ENCODE data around the gene LITAF. TPM values are rescaled to one million over a fixed set of nuclear protein-coding genes. Genes with fewer than 3 reads are reported as not detected.

LITAF gene
- 42.5 and 50.0 TPM in 2 replicates for total RNA-seq (ENCODE audit: low replicate concordance)

DNA sequence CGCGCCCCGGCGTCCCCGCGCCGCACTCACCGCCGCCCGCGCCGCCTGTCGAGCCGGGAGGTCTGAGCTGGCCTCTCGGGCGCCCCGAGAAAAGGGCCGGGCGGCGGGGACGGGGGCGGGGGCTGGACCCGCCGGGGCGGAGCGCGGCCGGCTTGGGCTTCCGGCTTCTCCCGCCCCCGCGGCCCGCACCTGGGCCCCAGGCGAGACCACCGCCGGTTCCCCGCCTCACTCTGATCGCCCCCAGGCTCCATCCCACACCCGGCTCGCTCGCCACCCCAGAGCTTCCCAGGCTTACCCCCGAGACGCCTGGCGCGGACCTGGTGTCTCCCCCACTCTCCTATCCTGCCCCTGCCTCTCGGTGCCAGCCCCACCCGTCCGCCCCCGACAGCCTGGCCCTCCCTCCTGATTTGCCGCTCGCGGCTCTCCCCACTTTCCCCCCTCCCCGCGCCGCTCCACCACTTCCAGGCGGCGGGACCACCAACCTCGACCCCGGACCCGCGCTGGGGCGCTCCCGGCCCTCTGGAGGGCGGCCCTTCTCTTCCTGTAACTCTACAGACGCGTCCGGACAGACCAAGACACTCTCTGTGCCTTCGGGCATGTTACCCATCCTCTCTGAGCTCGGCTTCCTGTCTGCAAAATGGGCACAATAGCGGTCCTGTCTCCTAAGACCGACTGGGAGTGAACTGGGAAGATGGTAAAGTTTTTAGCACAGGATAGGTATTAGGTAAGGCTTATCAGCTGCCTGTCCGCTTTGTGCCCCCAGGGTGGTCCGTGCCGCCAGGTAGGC lies at the start of gene LITAF:
Gene LITAF, minus strand, starts transcription at position 64 of the 787 bp plus-strand sequence. CDS start 30,189 bp downstream, outside the sequence.
- Histone ChIP-seq H2AFZ (replicated peaks) (peak within 1 kb of the TSS; percentile 95), H3K36me3 (no peaks in the 10 kb centered on the region), H3F3A (ENCODE audit: low read depth) (peaks cover 51% of the 10 kb centered on the region), H3K4me2 (peak within 1 kb of the TSS; percentile 98), H3K4me1 (peaks cover 39% of the 10 kb centered on the region), H3K27me3 (no peaks in the 10 kb centered on the region), H3K9me3 (ENCODE audit: low read depth) (no peaks in the 10 kb centered on the region), H3K9ac (no peak within 1 kb of the TSS), H4K20me1 (ENCODE audit: low read depth) (peaks cover 6% of the 10 kb centered on the region), H3K27ac (no peak within 1 kb of the TSS), H3K4me3 (peak within 1 kb of the TSS; percentile 83), H3K79me2 (ENCODE audit: low read depth) (peaks cover 37% of the 10 kb centered on the region)
- peaks cover 35% of the 10 kb centered on the region for H3K4me1 Mint-ChIP-seq
- peak; percentile 81 for DNase-seq (ENCODE audit: low spot score)
- TF ChIP-seq EZH2phosphoT487 (IDR thresholded peaks at IDR 0.05): no peak
- TF ChIP-seq, protein P1, sequence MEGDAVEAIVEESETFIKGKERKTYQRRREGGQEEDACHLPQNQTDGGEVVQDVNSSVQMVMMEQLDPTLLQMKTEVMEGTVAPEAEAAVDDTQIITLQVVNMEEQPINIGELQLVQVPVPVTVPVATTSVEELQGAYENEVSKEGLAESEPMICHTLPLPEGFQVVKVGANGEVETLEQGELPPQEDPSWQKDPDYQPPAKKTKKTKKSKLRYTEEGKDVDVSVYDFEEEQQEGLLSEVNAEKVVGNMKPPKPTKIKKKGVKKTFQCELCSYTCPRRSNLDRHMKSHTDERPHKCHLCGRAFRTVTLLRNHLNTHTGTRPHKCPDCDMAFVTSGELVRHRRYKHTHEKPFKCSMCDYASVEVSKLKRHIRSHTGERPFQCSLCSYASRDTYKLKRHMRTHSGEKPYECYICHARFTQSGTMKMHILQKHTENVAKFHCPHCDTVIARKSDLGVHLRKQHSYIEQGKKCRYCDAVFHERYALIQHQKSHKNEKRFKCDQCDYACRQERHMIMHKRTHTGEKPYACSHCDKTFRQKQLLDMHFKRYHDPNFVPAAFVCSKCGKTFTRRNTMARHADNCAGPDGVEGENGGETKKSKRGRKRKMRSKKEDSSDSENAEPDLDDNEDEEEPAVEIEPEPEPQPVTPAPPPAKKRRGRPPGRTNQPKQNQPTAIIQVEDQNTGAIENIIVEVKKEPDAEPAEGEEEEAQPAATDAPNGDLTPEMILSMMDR (IDR thresholded peaks at IDR 0.05): peak; percentile 29
- no peak for TF ChIP-seq EZH2 (IDR thresholded peaks at IDR 0.05)
- peak within 1 kb of the TSS; percentile 83 for H3K27ac Mint-ChIP-seq
- H3K27me3 Mint-ChIP-seq (ENCODE audit: insufficient read depth, low read depth): peaks cover 26% of the 10 kb centered on the region
- H3K36me3 Mint-ChIP-seq: no peaks in the 10 kb centered on the region
- peak within 1 kb of the TSS; percentile 90 for H3K4me3 Mint-ChIP-seq
- peaks cover 4% of the 10 kb centered on the region for H3K9me3 Mint-ChIP-seq

DNA sequence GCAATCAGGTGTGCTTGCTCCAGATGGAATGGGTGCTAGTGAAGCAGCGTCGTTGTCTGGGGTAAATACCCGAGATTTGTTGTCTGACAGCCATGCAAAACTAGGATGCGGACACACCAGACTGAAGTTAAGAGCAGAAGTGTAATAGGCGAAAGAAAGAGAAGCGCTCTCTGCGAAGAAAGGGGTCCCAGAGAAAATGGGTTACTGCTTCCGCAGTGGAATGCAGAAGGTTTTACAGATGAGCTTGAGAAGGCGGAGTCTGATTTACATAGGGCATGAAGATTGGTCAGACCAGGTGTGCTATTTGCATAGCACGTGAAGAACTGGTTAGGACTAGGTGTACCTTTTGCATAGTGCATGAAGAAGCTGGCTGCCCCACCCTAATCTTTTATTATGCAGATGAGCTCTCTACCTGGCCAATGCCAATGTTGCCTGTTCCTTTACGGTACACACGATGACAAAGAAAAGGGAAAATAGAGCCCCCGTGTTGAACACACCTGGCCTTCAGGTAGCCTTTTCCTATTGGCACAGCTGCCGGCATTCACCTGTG lies 49.5 kb upstream of the LITAF start:
- peak overlapping the region; percentile 30 for H2AFZ ChIP-seq (replicated peaks)
- DNase-seq (ENCODE audit: low spot score): peak; percentile 70
- Mint-ChIP-seq H3K27ac (no peak overlapping the region), H3K27me3 (ENCODE audit: insufficient read depth, low read depth) (peaks cover 2% of the 10 kb centered on the region), H3K9me3 (no peaks in the 10 kb centered on the region), H3K36me3 (no peaks in the 10 kb centered on the region), H3K4me3 (no peak overlapping the region), H3K4me1 (peaks cover 20% of the 10 kb centered on the region)
- H3K27me3 ChIP-seq: peaks cover 6% of the 10 kb centered on the region
- H4K20me1 ChIP-seq (ENCODE audit: low read depth): no peaks in the 10 kb centered on the region
- no peaks in the 10 kb centered on the region for H3K9me3 ChIP-seq (ENCODE audit: low read depth)
- peak overlapping the region; percentile 47 for H3K4me2 ChIP-seq
- no peak overlapping the region for H3K27ac ChIP-seq
- H3K4me1 ChIP-seq: peaks cover 19% of the 10 kb centered on the region
- no peak overlapping the region for H3K9ac ChIP-seq
- peaks cover 20% of the 10 kb centered on the region for H3F3A ChIP-seq (ENCODE audit: low read depth)
- peak overlapping the region; percentile 21 for H3K4me3 ChIP-seq
- H3K36me3 ChIP-seq: no peaks in the 10 kb centered on the region
- no peaks in the 10 kb centered on the region for H3K79me2 ChIP-seq (ENCODE audit: low read depth)
- TF ChIP-seq EZH2phosphoT487 (IDR thresholded peaks at IDR 0.05): no peak
- no peak for TF ChIP-seq EZH2 (IDR thresholded peaks at IDR 0.05)
- TF ChIP-seq, protein P1 (IDR thresholded peaks at IDR 0.05): no peak

DNA sequence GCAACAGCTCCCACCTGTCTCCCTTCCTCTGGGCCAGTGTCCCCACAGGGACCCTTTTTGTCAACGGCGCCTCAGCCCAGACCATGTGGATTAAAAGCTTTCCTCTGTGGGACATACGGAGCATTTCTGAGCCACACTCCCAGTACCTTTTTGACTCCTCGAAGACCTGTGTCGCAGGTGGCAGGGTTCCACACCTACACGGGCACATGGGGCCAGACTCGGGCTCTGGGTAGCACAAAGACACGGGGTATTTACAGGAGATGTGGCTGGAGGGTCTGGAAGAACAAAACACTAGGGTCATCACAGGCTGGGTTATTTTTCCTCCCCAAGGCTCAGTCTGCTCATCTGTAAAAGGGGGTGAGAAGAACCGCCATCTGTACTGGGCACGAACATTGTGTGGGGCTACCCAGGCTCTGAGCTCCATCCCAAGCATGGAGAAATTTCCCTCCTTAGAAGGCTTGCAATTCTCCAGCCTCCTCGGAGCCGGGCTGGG lies 49.0 kb upstream of the LITAF start:
- Histone ChIP-seq H3K9me3 (ENCODE audit: low read depth) (no peaks in the 10 kb centered on the region), H3K4me1 (peaks cover 19% of the 10 kb centered on the region), H3K9ac (no peak overlapping the region), H3K4me2 (peak overlapping the region; percentile 47), H4K20me1 (ENCODE audit: low read depth) (no peaks in the 10 kb centered on the region), H2AFZ (replicated peaks) (peak overlapping the region; percentile 30), H3K79me2 (ENCODE audit: low read depth) (no peaks in the 10 kb centered on the region), H3K27me3 (peaks cover 6% of the 10 kb centered on the region), H3K36me3 (no peaks in the 10 kb centered on the region), H3F3A (ENCODE audit: low read depth) (peaks cover 20% of the 10 kb centered on the region), H3K27ac (no peak overlapping the region), H3K4me3 (peak overlapping the region; percentile 21)
- Mint-ChIP-seq H3K27me3 (ENCODE audit: insufficient read depth, low read depth) (peaks cover 2% of the 10 kb centered on the region), H3K9me3 (no peaks in the 10 kb centered on the region), H3K4me1 (peaks cover 18% of the 10 kb centered on the region), H3K4me3 (no peak overlapping the region), H3K27ac (no peak overlapping the region), H3K36me3 (no peaks in the 10 kb centered on the region)
- DNase-seq (ENCODE audit: low spot score): no peak
- TF ChIP-seq, protein P1 (IDR thresholded peaks at IDR 0.05): no peak
- TF ChIP-seq EZH2phosphoT487 (IDR thresholded peaks at IDR 0.05): no peak
- no peak for TF ChIP-seq EZH2 (IDR thresholded peaks at IDR 0.05)

Data from neural progenitor cell (in vitro differentiated cells).